Central memory CD8-positive, alpha-beta T cell (primary cell): Measurements from ENCODE around the gene PTEN.
A peak's percentile ranks its signal among the peaks of the same experiment; 100 is the strongest.
"Not testable (repeated sequence)": the region's sequence is repeated elsewhere in the genome, so short reads cannot be mapped to it uniquely, and the experiment has no call there.

Source experiments
- ATAC-seq: fragments of 150-1000 bp; cut with Tn5 transposase; replicated peaks from 2 replicates; pipeline ENCODE4 v1.10.0; 2022; ENCODE audit warnings: mild to moderate bottlenecking, moderate FRiP score, moderate number of reproducible peaks; ENCODE audit not compliant: poor library complexity, severe bottlenecking; ENCODE audit errors: extremely low read depth
- DNase-seq, 2 donors: peaks; one replicate each; pipeline ENCODE4 v3.0.0; 2021; ENCODE audit warnings: low spot score in 2 of 2
- H3K27ac Mint-ChIP-seq: one replicate; pipeline ENCODE4 v1.8.0; 2022; ENCODE audit warnings: low read depth, mild to moderate bottlenecking, moderate library complexity, mixed read lengths
- H3K27me3 Mint-ChIP-seq: one replicate; pipeline ENCODE4 v1.8.0; 2022; ENCODE audit warnings: mixed read lengths
- H3K36me3 Mint-ChIP-seq: one replicate; pipeline ENCODE4 v1.8.0; 2022; ENCODE audit warnings: mild to moderate bottlenecking, moderate library complexity, mixed read lengths; ENCODE audit not compliant: insufficient read depth
- H3K4me1 Mint-ChIP-seq: one replicate; pipeline ENCODE4 v1.8.0; 2022; ENCODE audit warnings: mixed read lengths
- H3K4me3 Mint-ChIP-seq: one replicate; pipeline ENCODE4 v1.8.0; 2022; ENCODE audit warnings: mild to moderate bottlenecking, moderate library complexity, mixed read lengths
- H3K9me3 Mint-ChIP-seq: one replicate; pipeline ENCODE4 v1.8.0; 2022; ENCODE audit warnings: mixed read lengths

Gene PTEN

GRCh38 chr10:87882555-87883294 lies 19.3 kb downstream of the PTEN start:
- H3K27ac Mint-ChIP-seq = no peak overlapping the region
- H3K27me3 Mint-ChIP-seq = no peaks in the 10 kb centered on the region
- no peak for ATAC-seq

GRCh38 chr10:87886635-87887034 lies 23.2 kb downstream of the PTEN start:
- ATAC-seq (no peak), DNase-seq (no peak)
- Mint-ChIP-seq H3K4me3 (no peak overlapping the region), H3K36me3 (peaks cover 9% of the 10 kb centered on the region), H3K27me3 (no peaks in the 10 kb centered on the region), H3K9me3 (peaks cover 8% of the 10 kb centered on the region), H3K27ac (peak overlapping the region; percentile 39), H3K4me1 (peaks cover 61% of the 10 kb centered on the region)

More at GRCh38 chr10:87882555-87883294, 19.3 kb downstream of the PTEN start:
- H3K4me1 Mint-ChIP-seq = peaks cover 49% of the 10 kb centered on the region
- DNase-seq = no peak
- H3K4me3 Mint-ChIP-seq = no peak overlapping the region
- H3K9me3 Mint-ChIP-seq = peaks cover 8% of the 10 kb centered on the region
- peaks cover 21% of the 10 kb centered on the region for H3K36me3 Mint-ChIP-seq

GRCh38 chr10:87887146-87887545 lies 23.7 kb downstream of the PTEN start:
- DNase-seq (no peak), ATAC-seq (no peak)
- H3K4me3 Mint-ChIP-seq = no peak overlapping the region
- peak overlapping the region; percentile 39 for H3K27ac Mint-ChIP-seq
- H3K9me3 Mint-ChIP-seq = peaks cover 8% of the 10 kb centered on the region
- H3K36me3 Mint-ChIP-seq = peaks cover 5% of the 10 kb centered on the region
- peaks cover 58% of the 10 kb centered on the region for H3K4me1 Mint-ChIP-seq
- no peaks in the 10 kb centered on the region for H3K27me3 Mint-ChIP-seq

GRCh38 chr10:87887548-87888289 lies 24.3 kb downstream of the PTEN start:
- peak overlapping the region; percentile 39 for H3K27ac Mint-ChIP-seq
- H3K4me1 Mint-ChIP-seq = peaks cover 62% of the 10 kb centered on the region
- ATAC-seq (no peak), DNase-seq (no peak)
- peaks cover 5% of the 10 kb centered on the region for H3K36me3 Mint-ChIP-seq
- peaks cover 8% of the 10 kb centered on the region for H3K9me3 Mint-ChIP-seq
- H3K4me3 Mint-ChIP-seq = no peak overlapping the region
- H3K27me3 Mint-ChIP-seq = no peaks in the 10 kb centered on the region

GRCh38 chr10:87895430-87895829 lies 32.0 kb downstream of the PTEN start:
- Mint-ChIP-seq H3K9me3 (no peaks in the 10 kb centered on the region), H3K27me3 (no peaks in the 10 kb centered on the region), H3K4me1 (peaks cover 63% of the 10 kb centered on the region), H3K27ac (no peak overlapping the region), H3K36me3 (peaks cover 2% of the 10 kb centered on the region), H3K4me3 (no peak overlapping the region)
- ATAC-seq = no peak
- DNase-seq = no peak

- ATAC-seq (no peak), DNase-seq (no peak)
- peaks cover 2% of the 10 kb centered on the region for H3K36me3 Mint-ChIP-seq
- H3K27me3 Mint-ChIP-seq = no peaks in the 10 kb centered on the region
- H3K4me1 Mint-ChIP-seq = peaks cover 65% of the 10 kb centered on the region
- H3K4me3 Mint-ChIP-seq = no peak overlapping the region
- no peaks in the 10 kb centered on the region for H3K9me3 Mint-ChIP-seq
- no peak overlapping the region for H3K27ac Mint-ChIP-seq
Observed at GRCh38 chr10:87896216-87896615, 32.8 kb downstream of the PTEN start.

GRCh38 chr10:87897957-87898356 lies 34.5 kb downstream of the PTEN start:
- not testable (repeated sequence) for H3K36me3 Mint-ChIP-seq, H3K9me3 Mint-ChIP-seq

GRCh38 chr10:87903396-87903795 lies 40.0 kb downstream of the PTEN start:
- ATAC-seq, H3K27ac Mint-ChIP-seq, H3K4me3 Mint-ChIP-seq, H3K9me3 Mint-ChIP-seq, DNase-seq, H3K27me3 Mint-ChIP-seq: not testable (repeated sequence)
- H3K4me1 Mint-ChIP-seq = peaks cover 77% of the 10 kb centered on the region
- peaks cover 13% of the 10 kb centered on the region for H3K36me3 Mint-ChIP-seq

More at GRCh38 chr10:87897957-87898356, 34.5 kb downstream of the PTEN start:
- H3K4me3 Mint-ChIP-seq, DNase-seq, ATAC-seq, H3K27me3 Mint-ChIP-seq, H3K27ac Mint-ChIP-seq: not testable (repeated sequence)
- peaks cover 67% of the 10 kb centered on the region for H3K4me1 Mint-ChIP-seq

- Mint-ChIP-seq H3K27ac (no peak overlapping the region), H3K4me3 (no peak overlapping the region), H3K36me3 (peaks cover 17% of the 10 kb centered on the region), H3K4me1 (peaks cover 73% of the 10 kb centered on the region), H3K9me3 (peaks cover 14% of the 10 kb centered on the region), H3K27me3 (no peaks in the 10 kb centered on the region)
- ATAC-seq = no peak
- no peak for DNase-seq
Observed at GRCh38 chr10:87913156-87913921, 49.9 kb downstream of the PTEN start.

- H3K9me3 Mint-ChIP-seq = peaks cover 14% of the 10 kb centered on the region
- H3K27me3 Mint-ChIP-seq = no peaks in the 10 kb centered on the region
- H3K4me3 Mint-ChIP-seq = no peak overlapping the region
- peaks cover 18% of the 10 kb centered on the region for H3K36me3 Mint-ChIP-seq
- peaks cover 72% of the 10 kb centered on the region for H3K4me1 Mint-ChIP-seq
- no peak overlapping the region for H3K27ac Mint-ChIP-seq
- no peak for DNase-seq
- ATAC-seq = no peak
Observed at GRCh38 chr10:87915406-87915805, 52.0 kb downstream of the PTEN start.

- H3K9me3 Mint-ChIP-seq = peaks cover 14% of the 10 kb centered on the region
- no peaks in the 10 kb centered on the region for H3K27me3 Mint-ChIP-seq
- peaks cover 17% of the 10 kb centered on the region for H3K36me3 Mint-ChIP-seq
- no peak for ATAC-seq
- H3K27ac Mint-ChIP-seq = no peak overlapping the region
- H3K4me3 Mint-ChIP-seq = no peak overlapping the region
- peaks cover 70% of the 10 kb centered on the region for H3K4me1 Mint-ChIP-seq
- DNase-seq = no peak
Observed at GRCh38 chr10:87915989-87916388, 52.6 kb downstream of the PTEN start.

GRCh38 chr10:87916515-87916914 lies 53.1 kb downstream of the PTEN start:
- Mint-ChIP-seq H3K9me3 (peaks cover 14% of the 10 kb centered on the region), H3K36me3 (peaks cover 17% of the 10 kb centered on the region), H3K4me1 (peaks cover 66% of the 10 kb centered on the region), H3K27ac (peak overlapping the region; percentile 30), H3K4me3 (no peak overlapping the region), H3K27me3 (no peaks in the 10 kb centered on the region)
- no peak for ATAC-seq
- no peak for DNase-seq
